ENCODE measurements around the gene FAXDC2. TPM values are rescaled to one million over a fixed set of nuclear protein-coding genes. Genes with fewer than 3 reads are reported as not detected.

The FAXDC2 gene
- total RNA-seq, 4 donors from 2014 or later = 1.6 to 30.1 (median 7.3) TPM

GRCh38 chr5:154896562-154897165 lies 46.3 kb upstream of the FAXDC2 start:
- intact Hi-C loops (cut with DNase I) = no loop called here
- peaks cover 3 to 22% (median 5%) of the 10 kb centered on the region in 3 donors for H3K4me1 ChIP-seq
- H3K36me3 ChIP-seq = peaks cover 0 to 100% (median 36%) of the 10 kb centered on the region in 3 donors
- H3K27me3 ChIP-seq = no peaks in the 10 kb centered on the region
- H3K27ac ChIP-seq = no peak overlapping the region
- TF ChIP-seq POLR2A (IDR thresholded peaks at IDR 0.05) = no peak
- TF ChIP-seq CTCF (IDR thresholded peaks at IDR 0.05) = no peak
- no peak for DNase-seq
- H3K4me3 ChIP-seq = no peak overlapping the region
- H3K9me3 ChIP-seq = no peaks in the 10 kb centered on the region

DNA sequence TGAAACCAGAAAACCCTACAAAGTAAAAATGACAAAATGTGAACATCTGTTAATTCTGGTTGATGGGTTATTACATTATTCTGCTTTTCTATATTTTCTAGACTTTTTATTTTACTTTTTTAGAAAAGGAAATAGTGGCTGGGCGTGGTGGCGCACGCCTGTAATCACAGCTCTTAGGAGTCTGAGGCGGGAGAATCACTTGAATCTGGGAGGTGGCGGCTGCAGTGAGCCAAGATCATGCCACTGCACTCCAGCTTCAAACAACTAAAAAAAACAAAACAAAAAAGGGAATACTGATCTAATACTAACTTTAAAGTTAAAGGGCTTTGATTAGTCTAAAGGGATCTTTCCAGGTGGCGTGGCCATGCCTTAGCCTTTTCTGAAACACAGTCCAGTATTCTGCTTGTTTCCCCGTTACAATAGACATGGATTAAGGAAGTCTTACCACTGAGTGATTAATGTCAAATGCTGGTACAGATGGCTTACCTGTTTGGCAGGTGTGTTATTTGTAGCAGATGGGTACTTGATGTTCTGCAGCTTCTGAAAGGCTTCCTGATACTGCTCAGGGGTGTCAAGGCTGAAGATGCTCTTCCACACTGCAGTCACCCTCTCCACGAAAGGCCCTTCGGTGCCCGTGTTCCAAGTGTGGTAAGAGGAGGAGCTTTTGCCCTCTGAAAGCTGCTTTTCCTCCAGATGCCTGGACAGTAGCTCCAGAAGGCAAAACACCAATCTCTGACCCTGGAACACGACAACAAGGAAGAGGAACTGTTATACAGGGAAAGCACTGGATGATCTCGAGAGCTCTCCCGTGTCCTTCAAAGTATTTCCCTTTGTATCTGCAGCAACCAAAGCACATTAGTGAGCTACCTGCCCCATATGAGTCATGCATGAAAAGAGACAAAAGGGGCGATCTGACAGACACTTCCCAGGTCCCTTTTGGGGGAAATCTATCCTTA lies 45.5 kb upstream of the FAXDC2 start:
- peak overlapping the region in 1 of 4 donors; percentile 21 for H3K27ac ChIP-seq
- no peak overlapping the region for H3K4me3 ChIP-seq
- peaks cover 3 to 22% (median 5%) of the 10 kb centered on the region in 3 donors for H3K4me1 ChIP-seq
- intact Hi-C loops (cut with DNase I) = no loop called here
- 45 to 74% methylated on average over 14 of the region's 14 CpGs for WGBS, 2 donors
- no peaks in the 10 kb centered on the region for H3K27me3 ChIP-seq
- no peaks in the 10 kb centered on the region for H3K9me3 ChIP-seq
- DNase-seq = no peak
- peaks cover 5 to 100% (median 41%) of the 10 kb centered on the region in 3 donors for H3K36me3 ChIP-seq
- TF ChIP-seq POLR2A (IDR thresholded peaks at IDR 0.05) (no peak), CTCF (IDR thresholded peaks at IDR 0.05) (no peak)

- peaks cover 3 to 22% (median 5%) of the 10 kb centered on the region in 3 donors for H3K4me1 ChIP-seq
- H3K9me3 ChIP-seq = peaks cover 0 to 1% (median 0%) of the 10 kb centered on the region in 3 donors
- WGBS, 2 donors = 84 to 90% methylated on average over 5 of the region's 5 CpGs
- TF ChIP-seq CTCF (IDR thresholded peaks at IDR 0.05) (no peak), POLR2A (IDR thresholded peaks at IDR 0.05) (no peak)
- intact Hi-C loops (cut with DNase I) = no loop called here
- H3K4me3 ChIP-seq = no peak overlapping the region
- no peak for DNase-seq
- H3K27ac ChIP-seq = no peak overlapping the region
- peaks cover 5 to 100% (median 55%) of the 10 kb centered on the region in 3 donors for H3K36me3 ChIP-seq
- H3K27me3 ChIP-seq = no peaks in the 10 kb centered on the region
These were observed 43.0 kb upstream of the FAXDC2 start for GRCh38 chr5:154893381-154893780.

DNA sequence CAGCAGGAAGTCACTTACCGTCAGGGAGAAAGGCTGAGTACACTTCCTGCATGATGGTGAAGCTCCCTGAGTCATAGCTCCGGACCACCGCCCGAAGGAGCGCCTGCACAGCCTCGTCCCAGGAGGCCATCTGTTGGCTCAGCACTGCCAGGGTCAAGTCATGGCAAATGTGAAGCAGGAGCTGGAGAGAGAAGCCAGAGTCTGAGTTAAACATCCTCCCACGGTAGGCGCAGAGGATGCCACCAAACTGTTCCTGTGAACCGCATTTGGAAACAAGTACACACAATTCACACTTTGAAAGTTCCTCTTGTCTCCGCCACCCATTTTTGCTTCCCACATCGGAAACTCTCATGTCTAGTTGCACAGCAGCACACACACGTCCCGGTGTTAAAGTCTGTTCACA lies 42.0 kb upstream of the FAXDC2 start:
- H3K27ac ChIP-seq = no peak overlapping the region

More for the DNA sequence above, 42.0 kb upstream of the FAXDC2 start:
- Histone ChIP-seq H3K27me3 (no peaks in the 10 kb centered on the region), H3K36me3 (peaks cover 14 to 100% (median 55%) of the 10 kb centered on the region in 3 donors), H3K4me3 (no peak overlapping the region), H3K4me1 (peaks cover 3 to 22% (median 5%) of the 10 kb centered on the region in 3 donors), H3K9me3 (peaks cover 0 to 4% (median under 1%) of the 10 kb centered on the region in 3 donors)
- DNase-seq = no peak
- intact Hi-C loops (cut with DNase I) = no loop called here
- no peak for TF ChIP-seq CTCF (IDR thresholded peaks at IDR 0.05)
- TF ChIP-seq POLR2A (IDR thresholded peaks at IDR 0.05) = no peak
- WGBS, 2 donors = 80 to 83% methylated on average over 10 to 12 of the region's 13 CpGs
